HG02884 (cell line): ENCODE measurements around the gene GPR61.

Experiments used
- ATAC-seq: cut with Tn5 transposase; IDR thresholded peaks from one replicate; pipeline ENCODE4 v1.9.1; 2021; ENCODE audit warnings: mild to moderate bottlenecking, moderate library complexity; ENCODE audit not compliant: unreplicated experiment

Gene GPR61

GRCh38 chr1:109567877-109568672 lies 28.4 kb downstream of the GPR61 start:
- no peak for ATAC-seq

GRCh38 chr1:109569323-109569722 lies 29.7 kb downstream of the GPR61 start:
- no peak for ATAC-seq

- no peak for ATAC-seq
These were observed 30.7 kb downstream of the GPR61 start for GRCh38 chr1:109570414-109570813.

- ATAC-seq, result no peak
These were observed 34.1 kb downstream of the GPR61 start for GRCh38 chr1:109573785-109574184.

- ATAC-seq, result no peak
These were observed 39.3 kb downstream of the GPR61 start for GRCh38 chr1:109578947-109579443.

GRCh38 chr1:109579491-109579890 lies 39.8 kb downstream of the GPR61 start:
- ATAC-seq, result no peak

GRCh38 chr1:109582021-109582420 lies 42.3 kb downstream of the GPR61 start:
- ATAC-seq, result no peak

GRCh38 chr1:109584766-109585165 lies 45.1 kb downstream of the GPR61 start:
- no peak for ATAC-seq

- no peak for ATAC-seq
These were observed 46.4 kb downstream of the GPR61 start for GRCh38 chr1:109586055-109586454.

GRCh38 chr1:109589177-109589576 lies 49.5 kb downstream of the GPR61 start:
- no peak for ATAC-seq

- no peak for ATAC-seq
These were observed 50.0 kb downstream of the GPR61 start for GRCh38 chr1:109589679-109590078.

- ATAC-seq, result no peak
These were observed 53.2 kb downstream of the GPR61 start for GRCh38 chr1:109592916-109593315.

- no peak for ATAC-seq
These were observed 55.9 kb downstream of the GPR61 start for GRCh38 chr1:109595531-109595930.
